Activated naive CD8-positive, alpha-beta T cell treated with anti-CD3 and anti-CD28 coated beads, Interleukin-2, amount 10 ng/mL, durations not matched to agents 7 days and 5 days (primary cell): ENCODE data around the gene CSNK1G3. TPM values are rescaled to one million over a fixed set of nuclear protein-coding genes. Genes with fewer than 3 reads are reported as not detected.
"Not testable (repeated sequence)": the region's sequence is repeated elsewhere in the genome, so short reads cannot be mapped to it uniquely, and the experiment has no call there.

Source experiments
- ATAC-seq: fragments of 150-1000 bp; cut with Tn5 transposase; one replicate; pipeline ENCODE4 v1.10.0; 2021; ENCODE audit warnings: low read depth, moderate library complexity
- POLR2A ChIA-PET: fragments of 350-600 bp; sonication (Branson Sonifier 250); formaldehyde crosslinking; loops from one replicate; lab custom pipeline; 2021; ENCODE audit warnings: antibody characterized with exemption; lab: Charles Lee
- DNase-seq: peaks from one replicate; pipeline ENCODE4 v3.0.0; 2021
- H3K27ac Mint-ChIP-seq: one replicate; pipeline ENCODE4 v1.8.0; 2022; ENCODE audit warnings: mild to moderate bottlenecking, mixed read lengths
- H3K27me3 Mint-ChIP-seq: one replicate; pipeline ENCODE4 v1.8.0; 2022; ENCODE audit warnings: mild to moderate bottlenecking, moderate library complexity, mixed read lengths
- H3K36me3 Mint-ChIP-seq: one replicate; pipeline ENCODE4 v1.8.0; 2021; ENCODE audit warnings: mild to moderate bottlenecking, mixed read lengths
- H3K4me1 Mint-ChIP-seq: one replicate; pipeline ENCODE4 v1.8.0; 2021; ENCODE audit warnings: mixed read lengths
- H3K4me3 Mint-ChIP-seq: one replicate; pipeline ENCODE4 v1.8.0; 2022; ENCODE audit warnings: mild to moderate bottlenecking, moderate library complexity, mixed read lengths
- H3K9me3 Mint-ChIP-seq: one replicate; pipeline ENCODE4 v1.8.0; 2021; ENCODE audit warnings: mixed read lengths
- total RNA-seq, 2 experiments: library from RNA; stranded (reverse); gene quantifications; one replicate each; pipeline ENCODE4 v1.2.3, GENCODE V29; 2021

Gene CSNK1G3
- 10 to 100 TPM; 53.4 to 60.3 TPM for total RNA-seq

DNA sequence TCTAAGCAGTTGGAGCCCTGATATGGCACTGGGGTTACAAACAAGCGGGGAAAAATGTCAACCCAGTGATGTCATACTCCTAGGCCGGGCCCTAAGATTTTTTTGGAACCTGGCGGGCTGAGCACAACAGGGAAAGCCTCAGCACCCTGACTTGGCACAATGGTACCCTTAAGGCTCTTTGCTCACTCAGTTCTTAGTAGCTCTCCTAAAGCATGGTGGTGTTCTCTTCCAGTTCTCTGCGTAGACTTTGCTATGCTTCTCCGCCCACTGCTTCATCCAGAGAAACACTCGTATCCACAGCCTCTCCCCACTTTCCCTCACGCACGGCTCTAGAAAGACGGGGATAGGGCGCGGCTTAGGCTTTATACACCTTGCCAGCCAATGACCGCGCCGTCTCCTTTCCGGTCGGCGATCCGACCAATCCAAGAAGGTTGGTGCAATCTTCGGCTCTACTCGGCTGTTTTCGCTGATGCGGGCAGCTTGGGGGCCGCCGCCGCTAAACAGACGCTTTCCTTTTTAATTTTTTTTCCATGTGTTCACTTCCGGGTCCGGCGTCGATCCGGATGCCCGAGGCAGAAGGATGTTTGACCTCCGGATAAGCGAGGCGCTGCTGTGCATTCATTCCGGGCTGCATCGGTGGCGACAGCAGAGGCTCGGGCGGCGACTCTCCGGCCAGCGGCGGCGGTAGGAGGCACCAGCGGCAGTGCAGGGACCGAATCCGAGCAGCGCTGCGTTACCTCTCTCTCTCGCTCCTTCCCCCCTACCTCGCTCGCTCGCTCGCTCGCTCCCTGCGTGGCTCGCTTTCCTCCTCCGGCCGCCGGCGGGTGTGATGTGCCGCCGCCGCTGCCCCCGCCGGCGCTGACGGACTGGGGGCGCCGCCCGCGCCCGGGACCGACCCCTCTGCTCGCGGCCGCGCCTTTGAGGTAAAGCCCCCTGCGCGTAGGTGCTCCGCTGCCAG is at the start of gene CSNK1G3:
Gene CSNK1G3 (plus strand): TSS at position 530 of the 958 bp plus-strand sequence. CDS start 33,487 bp downstream, outside the sequence.
- Mint-ChIP-seq H3K36me3 (peaks cover 7% of the 10 kb centered on the region), H3K4me1 (peaks cover 36% of the 10 kb centered on the region), H3K9me3 (no peaks in the 10 kb centered on the region), H3K27me3 (peaks cover 3% of the 10 kb centered on the region), H3K4me3 (peak within 1 kb of the TSS; percentile 92), H3K27ac (peak within 1 kb of the TSS; percentile 91)
- ATAC-seq (peak; percentile 93), DNase-seq (peak; percentile 86)
- POLR2A ChIA-PET = interaction anchor here (0.6 to 6.9 kb wide), 6 partner anchors 14 to 89 kb away, joined by 3 to 67 read pairs (median 3); partner anchors contain the start of gene CEP120

DNA sequence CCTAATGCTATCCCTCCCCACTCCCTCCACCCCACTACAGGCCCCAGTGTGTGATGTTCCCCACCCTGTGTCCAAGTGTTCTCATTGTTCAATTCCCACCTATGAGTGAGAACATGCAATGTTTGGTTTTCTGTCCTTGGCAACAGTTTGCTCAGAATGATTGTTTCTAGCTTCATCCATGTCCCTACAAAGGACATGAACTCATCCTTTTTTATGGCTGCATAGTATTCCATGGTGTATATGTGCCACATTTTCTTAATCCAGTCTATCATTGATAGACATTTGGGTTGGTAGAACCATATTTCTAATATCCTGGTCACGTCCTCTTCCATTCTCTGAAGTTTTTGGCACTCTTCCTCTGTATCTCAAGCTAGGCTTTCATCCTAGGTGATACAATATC is 45.1 kb upstream of the CSNK1G3 start:
- Mint-ChIP-seq H3K9me3 (peaks cover 14% of the 10 kb centered on the region), H3K27me3 (peaks cover 11% of the 10 kb centered on the region)
- H3K27ac Mint-ChIP-seq, H3K36me3 Mint-ChIP-seq, POLR2A ChIA-PET, ATAC-seq, DNase-seq, H3K4me1 Mint-ChIP-seq, H3K4me3 Mint-ChIP-seq: not testable (repeated sequence)

DNA sequence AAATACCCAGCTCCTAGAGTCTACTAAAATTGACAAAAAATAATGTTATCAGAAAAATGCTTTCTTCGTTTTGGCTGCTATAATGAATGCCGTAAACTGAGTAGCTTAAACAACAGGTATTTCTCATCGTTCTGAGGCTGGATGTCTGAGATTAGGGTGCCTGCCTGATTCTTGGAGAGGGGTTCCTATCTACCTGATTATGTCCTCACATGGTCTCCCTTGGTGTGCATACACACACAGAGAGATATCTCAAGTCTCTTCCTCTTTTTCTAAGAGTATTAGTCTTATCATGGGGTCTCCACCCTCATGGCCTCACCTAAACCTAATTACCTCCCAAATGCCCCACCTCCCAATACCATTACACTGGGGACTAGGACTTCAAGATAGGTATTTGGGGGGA is 40.6 kb upstream of the CSNK1G3 start:
- peaks cover 17% of the 10 kb centered on the region for H3K27me3 Mint-ChIP-seq
- DNase-seq = no peak
- peaks cover 14% of the 10 kb centered on the region for H3K9me3 Mint-ChIP-seq
- ATAC-seq = no peak
- POLR2A ChIA-PET = no interaction called here
- peaks cover 2% of the 10 kb centered on the region for H3K36me3 Mint-ChIP-seq
- H3K4me3 Mint-ChIP-seq = no peak overlapping the region
- no peaks in the 10 kb centered on the region for H3K4me1 Mint-ChIP-seq
- H3K27ac Mint-ChIP-seq = no peak overlapping the region

DNA sequence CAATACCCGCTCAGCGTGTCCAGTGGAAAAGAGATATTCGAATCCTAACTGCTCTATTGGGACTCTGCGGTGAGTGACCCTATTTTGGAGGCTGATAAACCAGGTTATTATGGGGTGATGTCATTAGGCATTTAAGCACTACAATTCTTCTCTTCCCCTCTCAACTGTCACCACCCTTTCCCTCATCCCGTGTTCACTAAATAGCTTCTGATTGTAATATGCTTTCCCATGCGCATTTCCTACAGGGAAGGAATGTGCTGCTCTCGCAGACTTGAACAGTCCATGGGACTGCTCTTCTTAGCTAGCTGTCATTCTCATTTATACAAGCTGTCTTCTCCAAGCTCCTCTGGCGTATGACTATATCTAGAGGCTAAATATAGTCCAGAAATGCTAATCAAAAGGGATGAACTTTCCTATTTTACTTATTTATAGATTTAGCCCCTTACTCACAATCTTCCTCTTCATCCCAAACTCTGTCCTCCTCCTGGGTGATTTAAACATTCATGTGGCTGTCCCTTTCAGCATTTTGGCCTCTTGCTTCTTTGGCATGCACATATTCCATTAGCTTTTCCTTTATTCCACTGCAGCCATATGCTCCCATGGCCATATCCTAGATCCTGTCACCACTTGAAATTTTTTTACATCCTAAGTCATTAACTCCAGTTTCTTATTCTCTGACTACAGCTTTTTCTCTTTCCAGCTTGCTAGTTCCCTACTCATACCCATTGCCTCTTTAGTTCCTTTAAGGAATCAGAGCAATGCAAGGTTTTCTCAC is 39.6 kb upstream of the CSNK1G3 start:
- H3K4me1 Mint-ChIP-seq = no peaks in the 10 kb centered on the region
- peaks cover 23% of the 10 kb centered on the region for H3K27me3 Mint-ChIP-seq
- POLR2A ChIA-PET = no interaction called here
- peaks cover 11% of the 10 kb centered on the region for H3K9me3 Mint-ChIP-seq
- no peak for ATAC-seq
- no peak overlapping the region for H3K4me3 Mint-ChIP-seq
- H3K27ac Mint-ChIP-seq = no peak overlapping the region
- no peak for DNase-seq
- H3K36me3 Mint-ChIP-seq = peaks cover 2% of the 10 kb centered on the region

DNA sequence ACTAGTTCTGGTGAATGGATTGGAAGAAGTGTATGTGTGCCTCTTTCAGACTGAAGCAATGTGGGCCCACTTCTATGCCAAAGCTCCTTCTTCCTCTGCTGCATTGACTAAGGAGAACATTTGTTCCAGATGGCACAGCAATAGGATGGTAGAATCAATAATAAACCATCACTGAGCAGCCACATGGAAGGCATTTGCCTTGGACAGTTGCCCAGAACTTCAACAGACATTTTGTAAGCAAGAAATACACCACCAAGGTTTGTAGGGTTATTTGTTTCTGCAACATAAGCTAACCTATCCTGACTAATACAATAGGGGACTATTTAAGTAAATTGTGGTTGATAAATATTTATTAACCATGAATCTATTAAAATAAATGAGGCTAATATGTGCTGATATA is 37.7 kb upstream of the CSNK1G3 start:
- peaks cover 25% of the 10 kb centered on the region for H3K27me3 Mint-ChIP-seq
- H3K9me3 Mint-ChIP-seq = peaks cover 5% of the 10 kb centered on the region
- no peak overlapping the region for H3K27ac Mint-ChIP-seq
- ATAC-seq (no peak), DNase-seq (no peak)
- no peaks in the 10 kb centered on the region for H3K4me1 Mint-ChIP-seq
- H3K4me3 Mint-ChIP-seq = no peak overlapping the region
- POLR2A ChIA-PET = no interaction called here
- H3K36me3 Mint-ChIP-seq = no peaks in the 10 kb centered on the region

DNA sequence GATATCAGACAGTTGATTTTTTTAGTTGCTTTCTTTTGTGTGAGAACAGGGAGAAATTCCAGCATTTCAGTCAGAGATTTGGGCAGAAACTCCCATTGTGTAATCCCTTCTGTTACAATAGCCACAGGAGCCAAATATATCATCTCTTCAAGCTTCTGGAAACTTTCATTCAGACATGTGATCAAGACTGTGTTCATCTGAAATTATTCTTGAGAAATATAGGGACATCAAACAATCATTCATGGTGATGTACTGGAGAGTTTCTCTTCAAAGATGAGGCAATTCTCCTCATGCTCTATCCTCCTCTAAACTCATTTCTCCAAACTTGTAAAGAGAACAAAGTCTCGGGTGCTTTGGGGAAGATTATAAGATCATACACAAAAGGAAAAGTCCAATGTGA is 35.2 kb upstream of the CSNK1G3 start:
- H3K27me3 Mint-ChIP-seq = peaks cover 19% of the 10 kb centered on the region
- ATAC-seq (no peak), DNase-seq (no peak)
- H3K36me3 Mint-ChIP-seq = no peaks in the 10 kb centered on the region
- POLR2A ChIA-PET = no interaction called here
- no peak overlapping the region for H3K4me3 Mint-ChIP-seq
- H3K9me3 Mint-ChIP-seq = no peaks in the 10 kb centered on the region
- no peak overlapping the region for H3K27ac Mint-ChIP-seq
- no peaks in the 10 kb centered on the region for H3K4me1 Mint-ChIP-seq

DNA sequence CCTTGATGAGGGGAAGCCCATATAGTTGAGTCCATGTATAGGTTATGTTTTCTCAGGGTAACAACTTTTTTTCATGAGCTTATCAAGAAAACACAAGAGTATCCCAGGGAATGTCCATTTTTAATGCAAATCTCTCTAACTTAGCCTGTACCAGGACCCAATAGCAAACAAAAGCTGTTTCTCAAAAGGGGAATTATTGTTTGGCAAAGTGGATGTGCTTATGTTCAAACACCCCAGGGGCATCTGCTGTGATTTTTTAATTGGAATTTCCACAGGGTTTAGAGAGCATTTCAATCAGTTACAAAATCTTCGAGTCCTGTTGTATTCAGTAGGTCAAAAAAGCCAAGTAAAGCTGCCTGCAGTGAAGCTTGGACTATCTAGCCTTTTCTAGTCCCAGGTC is 33.4 kb upstream of the CSNK1G3 start:
- Mint-ChIP-seq H3K27me3 (peaks cover 18% of the 10 kb centered on the region), H3K9me3 (no peaks in the 10 kb centered on the region), H3K27ac (no peak overlapping the region), H3K4me1 (no peaks in the 10 kb centered on the region), H3K36me3 (no peaks in the 10 kb centered on the region), H3K4me3 (no peak overlapping the region)
- POLR2A ChIA-PET = no interaction called here
- DNase-seq (no peak), ATAC-seq (no peak)

DNA sequence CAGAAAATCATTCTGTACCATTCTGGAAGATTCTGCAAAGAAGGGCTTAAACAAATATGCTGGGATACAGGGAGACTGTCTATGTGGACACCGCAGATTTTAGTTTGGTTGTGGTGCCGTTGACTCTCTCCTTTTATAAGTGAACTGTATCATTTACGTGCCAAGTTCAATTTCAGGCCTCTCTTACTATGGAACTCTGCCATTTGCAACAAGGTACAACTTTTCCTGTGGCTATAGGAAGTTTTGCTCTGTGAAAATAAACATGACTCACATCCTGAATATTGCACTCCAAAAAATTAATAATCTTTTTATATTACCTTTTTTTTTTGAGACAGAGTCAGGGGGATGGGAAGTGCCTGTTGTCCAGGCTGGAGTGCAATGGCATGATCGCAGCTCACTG is 29.7 kb upstream of the CSNK1G3 start:
- POLR2A ChIA-PET = no interaction called here
- Mint-ChIP-seq H3K4me3 (no peak overlapping the region), H3K9me3 (no peaks in the 10 kb centered on the region), H3K4me1 (no peaks in the 10 kb centered on the region), H3K27me3 (peaks cover 11% of the 10 kb centered on the region), H3K36me3 (no peaks in the 10 kb centered on the region), H3K27ac (no peak overlapping the region)
- DNase-seq = no peak
- ATAC-seq = no peak

DNA sequence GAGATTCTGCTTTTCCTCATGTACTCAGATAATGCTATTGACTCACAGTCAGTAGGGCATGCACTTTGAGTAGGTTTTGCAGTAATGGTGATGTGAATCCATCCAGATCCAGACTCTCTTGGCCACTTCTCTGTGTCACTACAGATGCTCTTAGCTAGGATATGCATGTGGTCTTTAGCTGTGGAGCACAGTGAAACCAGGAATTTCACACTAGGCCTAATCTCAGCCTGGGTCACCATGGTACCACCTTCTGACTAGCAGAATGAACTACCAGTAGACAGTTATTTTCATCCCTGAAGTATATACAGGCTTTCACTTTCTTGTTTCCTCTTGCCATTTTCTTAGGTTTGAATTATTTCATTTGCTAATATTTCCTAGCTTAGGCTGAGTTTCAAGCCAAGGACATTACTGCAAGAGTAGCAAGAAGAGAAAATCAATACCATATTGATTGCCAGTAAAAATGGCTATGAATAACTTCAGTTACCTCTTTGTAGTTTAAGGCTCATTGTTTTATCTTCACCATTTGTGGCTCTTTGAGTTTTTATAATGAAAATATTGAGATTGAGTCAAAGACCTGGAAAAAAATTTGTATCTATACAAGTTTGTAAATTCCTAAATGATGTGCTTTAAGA is 28.4 kb upstream of the CSNK1G3 start:
- no peaks in the 10 kb centered on the region for H3K9me3 Mint-ChIP-seq
- no peak for DNase-seq
- no peak overlapping the region for H3K4me3 Mint-ChIP-seq
- no peaks in the 10 kb centered on the region for H3K4me1 Mint-ChIP-seq
- no peaks in the 10 kb centered on the region for H3K36me3 Mint-ChIP-seq
- H3K27ac Mint-ChIP-seq = no peak overlapping the region
- POLR2A ChIA-PET = no interaction called here
- peaks cover 14% of the 10 kb centered on the region for H3K27me3 Mint-ChIP-seq
- no peak for ATAC-seq

DNA sequence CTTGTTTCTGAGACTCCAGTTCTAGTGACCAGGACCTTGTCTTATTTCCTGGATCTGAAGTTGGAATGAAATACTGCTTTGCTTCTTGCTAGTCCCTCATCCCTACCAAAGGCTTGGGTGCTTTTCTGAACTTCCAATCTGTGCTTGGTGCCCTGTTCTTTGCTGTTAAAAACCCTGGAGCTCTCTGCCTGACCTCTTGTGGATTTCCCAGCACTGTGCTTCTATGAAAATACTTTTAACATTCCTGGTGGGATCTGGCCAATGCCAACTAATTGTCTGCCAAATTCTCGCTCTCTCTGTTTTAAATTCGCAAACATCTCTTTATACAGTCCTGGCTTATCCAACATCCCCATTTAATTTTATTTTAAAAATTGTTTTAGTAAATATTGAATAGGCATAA is 26.7 kb upstream of the CSNK1G3 start:
- no peak for DNase-seq
- H3K27me3 Mint-ChIP-seq = peaks cover 12% of the 10 kb centered on the region
- H3K27ac Mint-ChIP-seq = no peak overlapping the region
- H3K9me3 Mint-ChIP-seq = no peaks in the 10 kb centered on the region
- H3K4me1 Mint-ChIP-seq = no peaks in the 10 kb centered on the region
- no peak overlapping the region for H3K4me3 Mint-ChIP-seq
- POLR2A ChIA-PET = no interaction called here
- H3K36me3 Mint-ChIP-seq = no peaks in the 10 kb centered on the region
- ATAC-seq = no peak

DNA sequence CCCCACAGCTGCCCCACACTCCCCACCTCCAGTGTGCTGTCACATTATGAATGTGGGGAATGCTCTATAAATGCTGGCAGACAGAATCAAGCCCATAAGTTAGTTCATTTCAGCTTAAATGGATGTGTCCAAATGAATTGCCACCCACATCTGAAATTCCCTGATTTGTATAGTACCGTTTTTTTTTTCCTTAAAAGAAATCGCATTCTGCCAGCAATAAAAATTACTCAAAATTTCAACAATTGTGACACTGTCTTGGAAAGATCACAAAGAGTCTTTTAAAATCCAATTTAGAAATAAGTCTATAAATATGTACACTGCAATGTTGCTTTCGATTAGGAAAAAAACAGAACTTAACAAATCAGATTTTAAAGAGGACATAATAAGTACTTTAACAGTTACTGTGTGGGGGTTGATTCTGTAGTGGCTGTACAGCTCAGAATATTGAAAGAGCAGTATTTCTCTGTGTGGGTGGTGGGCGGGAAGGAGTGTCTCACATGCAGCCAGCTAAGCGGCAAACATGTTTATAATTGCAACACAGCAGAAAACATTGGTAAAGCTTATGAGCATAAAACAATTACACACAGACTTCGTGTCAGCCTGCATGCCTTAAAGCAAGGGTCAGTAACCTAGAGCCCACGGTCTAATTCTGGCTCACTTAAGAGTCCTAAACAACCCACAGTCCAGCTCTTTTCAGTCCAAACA is 24.9 kb upstream of the CSNK1G3 start:
- H3K4me3 Mint-ChIP-seq = no peak overlapping the region
- H3K4me1 Mint-ChIP-seq = no peaks in the 10 kb centered on the region
- H3K27ac Mint-ChIP-seq = no peak overlapping the region
- peaks cover 13% of the 10 kb centered on the region for H3K27me3 Mint-ChIP-seq
- DNase-seq = no peak
- H3K9me3 Mint-ChIP-seq = peaks cover 1% of the 10 kb centered on the region
- POLR2A ChIA-PET = no interaction called here
- no peaks in the 10 kb centered on the region for H3K36me3 Mint-ChIP-seq
- ATAC-seq = no peak

DNA sequence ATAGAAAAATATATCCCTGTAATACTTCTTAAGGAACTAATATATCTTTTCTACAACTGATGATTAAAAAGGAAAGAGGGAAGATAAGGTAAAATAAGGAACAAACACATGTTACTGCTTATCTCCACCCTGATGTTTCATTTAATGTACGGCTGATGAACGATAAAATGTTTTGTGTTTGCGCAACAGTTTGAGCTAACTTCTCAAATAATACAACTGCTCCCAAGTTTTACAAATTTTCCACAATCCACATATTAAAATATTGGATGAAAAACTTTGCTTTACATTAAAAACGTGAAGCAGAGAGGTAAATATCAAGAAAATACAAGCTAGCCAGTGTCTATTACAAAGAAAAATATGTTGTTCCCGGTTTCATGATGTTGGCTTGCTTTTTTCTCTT is 21.0 kb upstream of the CSNK1G3 start:
- Mint-ChIP-seq H3K27ac (no peak overlapping the region), H3K4me1 (no peaks in the 10 kb centered on the region), H3K27me3 (peaks cover 13% of the 10 kb centered on the region), H3K4me3 (no peak overlapping the region), H3K36me3 (no peaks in the 10 kb centered on the region), H3K9me3 (peaks cover 1% of the 10 kb centered on the region)
- ATAC-seq (no peak), DNase-seq (no peak)
- POLR2A ChIA-PET = no interaction called here

DNA sequence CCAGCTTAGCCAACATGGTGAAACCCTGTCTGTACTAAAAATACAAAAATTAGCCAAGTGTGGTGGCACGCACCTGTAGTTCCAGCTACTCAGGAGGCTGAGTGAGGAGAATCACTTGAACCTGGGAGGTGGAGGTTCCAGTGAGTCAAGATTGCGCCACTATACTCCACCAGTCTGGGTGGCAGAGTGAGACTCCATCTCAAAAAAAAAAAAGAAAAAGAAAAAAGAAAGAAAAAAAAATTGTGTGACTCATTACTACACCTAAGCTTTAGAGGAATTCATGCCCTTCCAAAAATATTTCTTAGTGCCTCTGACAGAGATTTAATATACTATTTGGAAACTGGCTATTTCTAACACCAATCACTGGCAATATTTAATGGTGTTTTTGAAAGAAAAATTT is 16.8 kb upstream of the CSNK1G3 start:
- H3K4me1 Mint-ChIP-seq, POLR2A ChIA-PET, DNase-seq, H3K4me3 Mint-ChIP-seq, ATAC-seq, H3K36me3 Mint-ChIP-seq, H3K9me3 Mint-ChIP-seq, H3K27ac Mint-ChIP-seq: not testable (repeated sequence)
- H3K27me3 Mint-ChIP-seq = peaks cover 10% of the 10 kb centered on the region
